NK-92 (cell line): ENCODE data around the gene LRPAP1.
"Not testable (repeated sequence)": the region's sequence is repeated elsewhere in the genome, so short reads cannot be mapped to it uniquely, and the experiment has no call there.

ENCODE experiments used
- DNase-seq: peaks from one replicate; lab custom pipeline; 2025; ENCODE audit not compliant: unreplicated experiment; lab: John Stamatoyannopoulos, UW

LRPAP1 gene

DNA sequence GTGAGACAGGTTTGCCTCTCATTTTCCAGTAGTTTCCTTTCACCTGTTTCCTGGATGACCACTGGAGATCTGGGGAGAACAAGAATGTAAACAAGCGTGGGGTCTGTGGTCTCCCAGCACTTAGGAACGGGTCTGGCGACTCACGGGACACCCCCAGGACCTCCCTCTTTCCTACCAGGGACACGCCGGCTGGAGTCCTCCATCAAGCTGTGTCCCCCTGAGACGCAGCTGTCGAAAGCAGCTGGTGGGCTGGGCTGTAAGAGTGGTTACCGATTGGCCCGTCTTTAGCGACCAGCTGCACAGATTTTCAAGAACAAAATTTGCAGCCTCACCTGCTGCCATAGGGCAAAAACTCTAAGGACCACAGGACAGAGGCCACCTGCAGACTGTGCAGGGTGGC, 11.9 kb downstream of the LRPAP1 start:
- no peak for DNase-seq

DNA sequence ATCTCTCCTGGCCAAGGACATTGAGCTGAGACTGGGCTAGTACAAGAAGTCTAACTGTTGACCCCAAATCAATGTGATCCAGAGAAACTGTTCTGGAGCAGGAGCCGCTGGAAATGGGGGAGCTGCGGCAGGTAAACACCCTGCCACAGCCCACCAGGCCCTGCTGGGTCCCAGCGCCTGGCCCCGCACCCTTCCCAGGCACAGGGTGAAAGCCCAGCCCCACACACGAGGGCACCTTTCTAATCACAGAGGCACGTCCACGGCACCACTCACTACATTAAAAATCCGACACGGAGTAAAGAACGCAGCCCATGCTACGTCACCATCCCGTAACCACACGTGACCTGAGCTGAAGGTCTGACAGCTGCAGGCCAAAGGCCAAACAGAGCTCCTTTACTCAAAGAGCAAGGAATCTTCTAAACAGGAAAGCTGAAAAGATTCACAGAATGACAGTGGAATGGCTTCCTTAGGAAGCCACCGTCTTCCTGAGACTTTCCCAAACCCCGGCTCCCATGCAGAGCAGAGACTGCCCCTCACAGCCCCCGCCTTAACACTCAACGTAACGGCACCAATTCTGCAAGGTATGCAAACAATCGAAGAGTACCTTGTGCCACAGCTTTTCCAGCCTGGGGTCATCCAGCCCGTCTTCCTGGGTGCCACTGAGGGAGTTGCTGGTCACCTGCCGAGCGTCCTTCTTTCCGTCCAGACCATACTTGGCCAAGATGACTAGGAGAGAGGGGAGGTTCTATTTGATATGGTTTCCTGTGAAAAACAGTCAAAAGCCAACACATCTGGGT, 12.6 kb downstream of the LRPAP1 start:
- DNase-seq, result no peak

DNA sequence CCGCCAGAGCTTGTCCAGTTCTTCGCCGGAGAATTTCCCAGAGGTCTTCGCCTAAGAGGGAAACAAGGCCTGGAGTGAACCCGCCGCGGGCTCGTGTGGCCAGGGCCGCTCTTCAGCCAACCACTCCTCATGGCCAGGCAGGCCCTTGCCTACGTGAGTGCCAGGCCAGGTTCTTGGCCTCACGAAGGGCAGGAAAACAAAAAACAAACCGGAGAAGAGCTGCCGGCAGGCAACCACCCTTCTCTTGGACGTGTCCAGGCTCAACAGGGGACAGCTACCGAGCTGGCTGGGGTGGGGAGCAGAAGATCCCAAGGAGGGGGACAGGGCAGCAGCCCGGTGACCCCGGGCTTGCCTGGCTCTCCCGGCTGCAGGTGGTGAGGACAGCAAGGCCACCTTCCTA, 13.3 kb downstream of the LRPAP1 start:
- DNase-seq, result no peak

DNA sequence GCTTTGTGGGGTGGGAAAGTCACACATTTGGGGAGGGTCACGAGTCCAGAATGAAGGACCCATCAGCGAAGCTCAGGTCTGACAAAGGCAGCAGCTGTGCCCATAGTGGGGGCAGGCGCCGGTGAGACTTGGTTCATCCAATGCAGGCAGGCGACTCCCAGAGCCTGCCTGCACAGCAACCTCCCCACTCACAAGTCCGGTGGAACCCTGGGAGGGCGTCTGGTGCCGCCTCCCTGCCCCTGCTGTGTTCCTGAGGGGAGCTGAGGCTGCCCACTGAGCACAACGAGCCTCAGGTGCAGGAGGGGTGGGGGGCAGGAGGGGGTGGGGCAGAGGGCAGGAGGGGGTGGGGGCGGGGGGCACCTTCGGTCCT, 13.7 kb downstream of the LRPAP1 start:
- no peak for DNase-seq

DNA sequence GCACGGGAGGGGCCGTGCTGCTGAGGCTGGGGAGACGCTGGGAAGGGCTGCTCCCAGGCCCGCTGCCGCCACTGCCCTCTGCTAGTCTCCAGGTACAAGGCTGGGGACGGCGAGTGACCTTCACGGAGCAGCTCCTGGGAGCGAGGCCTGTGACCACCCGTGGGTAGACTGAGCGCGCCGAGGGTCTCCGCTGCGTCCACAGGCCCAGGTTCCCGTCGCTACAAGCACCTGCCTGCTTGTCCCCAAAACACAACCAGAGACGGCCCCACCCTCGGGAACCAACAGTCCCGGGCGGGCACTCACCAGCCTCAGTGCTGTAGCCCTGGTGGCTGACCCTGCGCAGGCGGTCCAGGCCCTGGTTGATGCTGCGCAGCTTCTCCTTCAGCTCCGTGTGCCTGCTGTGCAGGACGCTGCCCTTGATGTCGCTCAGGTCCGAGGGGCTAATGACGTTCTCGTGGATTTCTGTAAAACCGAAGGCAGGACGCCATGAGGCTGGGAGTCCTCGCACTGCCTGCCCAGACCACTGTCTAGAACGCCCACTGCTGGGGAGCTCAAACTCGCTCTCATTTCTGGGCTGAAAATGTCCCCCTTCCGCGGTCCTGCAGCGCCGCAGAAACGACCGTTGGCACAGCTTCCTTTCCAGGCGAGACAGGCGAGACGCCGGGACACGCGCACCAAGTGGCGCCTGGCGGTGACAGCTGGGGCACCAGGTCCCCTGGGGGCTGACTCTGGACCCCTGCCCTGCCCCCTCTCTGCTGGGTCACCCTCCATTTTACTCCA, 14.3 kb downstream of the LRPAP1 start:
- DNase-seq, result no peak

DNA sequence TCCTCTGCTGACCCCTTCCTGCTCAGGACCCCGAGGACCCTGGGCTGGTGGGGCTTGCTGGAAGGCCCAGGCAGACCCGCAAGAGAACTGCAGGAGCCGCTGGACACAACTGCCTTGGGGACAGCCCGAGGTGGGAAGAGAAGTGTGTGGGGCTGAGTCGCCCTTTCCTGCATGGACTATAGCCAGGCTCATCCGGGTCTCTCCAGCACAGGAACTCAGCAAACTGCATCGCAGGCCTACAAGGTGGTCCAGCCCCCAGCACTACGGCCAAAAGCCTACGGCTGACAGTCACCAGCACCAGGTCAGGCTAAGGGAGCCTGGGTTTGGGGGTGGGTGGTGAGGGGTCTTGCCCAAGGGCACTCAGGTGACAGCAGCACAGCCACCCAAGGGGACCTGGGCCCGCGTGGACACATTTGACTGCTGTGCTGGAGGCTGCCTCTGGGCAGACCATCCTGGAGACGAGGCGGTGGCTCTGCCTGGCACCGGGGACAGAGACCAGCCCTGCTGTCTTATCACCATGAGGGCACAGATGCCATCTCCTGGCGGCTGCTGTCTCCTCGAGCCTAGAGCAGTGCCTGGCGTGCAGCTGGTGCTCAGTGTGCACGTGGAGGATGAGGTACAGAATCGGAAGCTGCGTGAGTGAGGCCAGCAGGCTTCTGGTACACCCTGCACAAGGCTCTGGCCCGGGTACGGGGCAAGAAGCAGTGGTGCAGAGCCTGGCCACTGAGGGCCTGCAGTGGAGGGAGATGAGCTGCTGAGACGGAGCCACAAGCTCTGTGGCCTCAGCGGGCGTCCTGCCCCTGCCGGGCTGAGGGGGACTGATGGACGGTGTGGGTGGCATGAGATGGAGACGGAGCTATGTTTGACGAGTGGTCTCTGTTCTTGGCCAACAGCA, 15.1 kb downstream of the LRPAP1 start:
- DNase-seq, result no peak

DNA sequence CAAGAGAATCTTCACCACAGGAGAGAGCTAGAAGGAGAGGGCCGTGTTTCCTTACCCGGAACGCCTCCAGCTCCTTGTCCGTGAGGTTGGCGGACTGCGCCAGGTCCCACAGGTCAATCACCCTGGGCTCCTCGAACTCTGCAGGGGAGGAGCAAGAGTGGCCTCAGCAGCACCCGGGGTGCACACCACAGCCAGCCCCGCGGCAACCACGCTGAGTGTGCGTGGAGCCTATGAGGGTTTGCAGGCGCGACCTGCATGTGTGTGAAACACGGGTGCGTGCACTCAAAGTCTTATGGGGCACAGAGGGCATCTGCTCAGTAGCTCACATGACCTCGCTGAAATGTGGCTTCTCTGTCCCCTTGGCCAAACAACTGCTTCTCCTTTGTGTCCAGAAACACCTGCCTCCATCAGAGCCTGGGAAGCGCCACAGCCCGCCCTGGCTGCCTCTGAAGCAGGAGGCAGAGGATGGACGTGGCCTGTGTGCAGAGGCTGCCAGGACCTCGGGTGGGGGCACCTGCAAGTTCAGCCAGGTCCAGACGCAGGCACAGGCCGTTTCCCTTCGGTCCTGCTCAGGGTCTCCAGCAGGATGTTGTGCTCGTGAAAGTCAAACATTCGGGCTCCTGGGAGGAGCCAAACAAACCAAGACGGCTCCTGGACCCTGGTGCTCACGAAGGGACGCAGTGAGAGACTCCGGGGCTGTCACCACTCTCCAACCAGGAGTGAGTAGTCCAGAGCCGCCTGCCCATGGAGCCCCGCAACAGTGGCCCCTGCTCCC, 16.0 kb downstream of the LRPAP1 start:
- no peak for DNase-seq

DNA sequence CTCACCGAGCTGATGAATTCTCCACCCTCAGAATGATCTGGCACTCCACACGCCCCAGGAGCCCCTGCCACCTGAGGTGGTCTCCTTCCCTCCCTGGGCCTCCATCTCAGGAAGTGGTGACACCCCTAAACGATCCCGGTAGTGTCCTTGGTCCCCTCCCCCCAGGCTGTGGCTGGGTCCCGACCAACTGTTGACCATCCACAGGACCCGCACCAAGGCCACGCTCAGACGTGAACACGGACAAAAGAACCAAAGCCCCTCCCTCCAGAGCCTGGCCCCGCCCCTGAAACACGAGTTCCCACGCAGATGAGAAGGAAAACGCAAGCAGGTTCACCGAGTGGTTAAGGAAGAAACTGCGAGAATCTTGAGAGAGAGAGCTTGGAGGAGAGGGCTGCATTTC, 16.6 kb downstream of the LRPAP1 start:
- DNase-seq, result no peak

DNA sequence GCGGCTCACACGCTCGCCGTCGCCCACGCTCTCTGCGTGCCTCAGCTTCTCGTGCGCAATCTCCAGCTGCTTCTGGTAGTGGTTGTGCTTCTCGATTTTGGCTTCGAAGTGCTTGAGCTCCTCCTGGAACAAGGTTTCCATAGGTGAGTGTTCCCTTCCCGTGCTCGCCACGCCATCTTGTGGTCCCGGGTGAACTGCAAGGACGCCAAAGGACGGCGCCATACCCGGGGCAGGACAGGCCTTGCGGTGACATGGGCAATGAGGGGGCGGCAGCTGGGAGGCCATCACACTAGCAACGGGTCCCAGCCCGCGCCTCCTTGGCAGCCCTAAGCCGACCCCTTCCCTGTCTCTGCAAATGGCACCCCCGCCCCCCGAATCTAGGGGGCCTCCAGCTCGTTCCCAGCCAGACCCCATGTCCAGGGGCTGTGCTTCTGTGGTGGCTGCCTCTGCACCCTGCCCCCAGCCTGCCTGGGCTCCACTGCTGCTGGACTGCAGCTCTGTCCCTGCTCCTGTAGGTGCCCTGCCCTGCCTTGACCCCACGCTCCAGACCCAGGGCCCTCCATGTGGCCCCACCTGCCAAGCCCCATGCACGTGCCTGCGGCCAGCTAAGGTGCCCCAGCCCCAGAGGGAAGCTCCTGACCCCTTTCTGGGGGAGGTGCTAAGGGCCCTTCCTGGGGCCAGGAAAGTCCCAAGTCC, 17.3 kb downstream of the LRPAP1 start:
- DNase-seq, result no peak

DNA sequence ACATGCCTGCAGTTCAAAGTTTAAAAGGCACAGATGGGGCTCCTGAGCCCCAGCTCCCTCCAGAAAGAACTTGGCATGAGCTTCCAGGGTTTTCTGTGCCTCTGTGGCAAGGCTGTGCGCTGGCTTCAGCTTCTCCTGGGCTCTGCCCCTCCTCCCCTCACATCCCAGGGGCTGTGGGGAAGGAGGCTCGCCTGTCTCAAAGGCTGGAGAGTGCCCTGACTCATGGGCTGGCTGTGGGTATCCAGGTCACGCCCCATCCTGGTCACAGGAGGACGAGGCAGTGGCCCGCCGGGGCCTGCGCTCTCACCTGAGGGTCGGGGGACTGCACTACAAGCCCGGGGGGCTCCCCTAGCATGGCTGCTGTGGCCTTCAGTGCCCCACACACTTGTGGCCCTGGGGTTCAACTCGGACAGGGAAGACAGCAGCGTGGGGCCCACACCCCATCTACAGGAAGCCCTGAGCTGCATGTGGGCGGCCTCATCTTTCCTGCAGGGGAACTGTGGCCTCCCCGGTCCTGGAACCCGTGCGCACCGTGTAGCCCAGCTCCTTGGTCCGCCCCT, 17.9 kb downstream of the LRPAP1 start:
- DNase-seq, result no peak

DNA sequence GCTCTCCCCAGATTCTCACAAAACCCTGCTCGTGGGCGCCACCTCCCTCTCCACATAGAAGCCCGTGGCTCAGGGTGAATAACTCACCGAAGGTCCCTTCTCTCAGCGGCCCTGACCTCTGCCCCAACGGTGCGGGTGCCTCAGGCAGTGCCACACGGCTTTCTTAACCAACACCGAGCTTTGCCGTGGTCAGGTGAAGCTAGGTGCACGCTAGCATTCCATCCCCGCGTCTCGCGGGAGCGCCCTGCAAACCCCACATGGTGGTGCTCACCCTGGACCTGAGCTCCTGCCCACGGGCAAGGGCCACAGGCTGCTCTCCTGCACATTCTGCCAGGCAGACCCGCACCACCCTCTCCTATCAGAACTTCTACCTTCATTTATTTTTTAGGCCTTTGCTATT, 18.4 kb downstream of the LRPAP1 start:
- no peak for DNase-seq

DNA sequence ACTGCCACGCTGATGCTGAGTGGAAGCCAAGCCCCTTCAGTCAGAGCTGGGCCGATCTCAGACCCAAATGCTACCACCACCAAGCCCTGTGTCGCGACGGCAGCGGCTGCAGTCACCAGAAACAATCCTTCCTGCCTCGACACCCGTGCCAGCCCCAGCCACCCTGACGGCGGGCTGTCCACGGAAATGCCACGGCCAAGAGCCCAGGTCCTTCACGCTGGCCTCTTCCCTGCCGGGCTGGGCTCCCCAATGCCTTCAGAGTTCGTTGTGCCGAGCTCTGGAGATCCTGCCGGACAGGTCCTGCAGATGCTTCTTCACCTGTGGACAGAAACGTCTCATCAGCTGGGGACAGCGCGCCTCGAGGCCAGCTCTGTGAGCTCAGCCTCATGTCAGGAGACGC, 19.5 kb downstream of the LRPAP1 start:
- no peak for DNase-seq

DNA sequence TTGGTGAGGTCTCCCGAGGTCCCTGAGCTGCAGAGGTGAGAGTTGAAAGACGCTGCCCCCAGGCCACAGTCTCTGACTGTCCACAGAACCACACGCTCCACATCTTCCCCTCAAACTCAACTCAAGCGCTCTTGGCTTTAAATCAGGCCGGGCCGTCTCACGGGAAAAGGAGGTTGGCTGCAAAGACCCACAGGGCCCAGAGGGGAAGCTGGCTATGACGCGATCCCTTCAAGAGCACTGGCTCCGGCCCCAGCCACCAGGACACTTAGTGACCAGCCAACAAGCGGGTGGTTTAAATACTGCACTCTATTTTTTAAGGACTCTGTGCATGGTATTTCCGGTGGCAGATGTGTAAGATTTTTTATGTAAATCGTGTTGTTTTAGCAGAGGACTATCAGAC, 19.9 kb downstream of the LRPAP1 start:
- no peak for DNase-seq

DNA sequence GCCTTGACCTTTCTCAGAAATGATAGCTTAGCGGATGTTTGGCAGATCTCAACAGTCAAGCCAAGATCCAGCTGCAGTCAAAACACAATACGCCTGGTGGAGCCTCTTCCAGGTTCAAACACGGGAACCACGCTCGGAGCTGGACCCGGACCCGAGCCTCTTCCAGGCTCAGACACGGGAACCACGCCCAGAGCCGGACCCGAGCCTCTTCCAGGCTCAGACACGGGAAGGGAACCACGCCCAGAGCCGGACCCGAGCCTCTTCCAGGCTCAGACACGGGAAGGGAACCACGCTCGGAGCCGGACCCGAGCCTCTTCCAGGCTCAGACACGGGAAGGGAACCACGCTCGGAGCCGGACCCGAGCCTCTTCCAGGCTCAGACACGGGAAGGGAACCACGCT, 20.6 kb downstream of the LRPAP1 start:
- DNase-seq, result not testable (repeated sequence)

DNA sequence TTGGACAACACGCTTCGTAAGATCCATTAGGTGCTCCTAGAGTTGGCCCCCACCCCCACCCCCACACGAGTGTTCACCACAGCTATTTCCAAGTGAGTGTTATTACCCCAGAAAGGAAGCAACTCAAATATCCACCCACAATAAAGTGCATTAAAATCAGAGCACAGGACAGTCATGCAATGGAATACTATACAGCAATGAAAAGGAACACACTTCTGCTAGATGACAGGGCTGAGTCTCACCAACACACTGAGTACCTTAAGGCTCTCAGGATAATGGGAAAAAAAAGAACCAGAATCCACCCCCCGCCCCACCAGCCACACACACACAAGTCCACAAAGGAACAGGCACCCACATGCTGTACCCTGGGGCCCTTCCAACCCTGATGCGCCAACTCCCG, 21.0 kb downstream of the LRPAP1 start:
- DNase-seq, result no peak

DNA sequence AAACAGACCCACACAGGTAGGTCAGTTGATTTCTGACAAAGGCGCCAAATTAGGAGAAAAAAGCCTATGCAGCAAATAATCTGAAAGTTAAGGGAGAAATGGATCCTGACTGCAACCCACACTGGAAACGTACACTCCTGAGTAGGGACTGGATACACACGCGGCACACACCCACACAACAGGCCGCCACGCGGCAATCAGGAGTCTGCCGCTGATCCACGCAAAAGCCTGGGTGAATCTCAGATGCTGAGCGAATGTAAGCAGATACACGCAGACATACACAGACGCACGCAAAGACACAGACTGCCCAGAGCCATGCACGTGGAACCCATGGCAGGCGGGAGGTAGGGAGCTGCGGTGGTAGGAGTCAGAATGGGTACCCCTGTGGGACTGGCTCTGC, 21.7 kb downstream of the LRPAP1 start:
- DNase-seq, result no peak

DNA sequence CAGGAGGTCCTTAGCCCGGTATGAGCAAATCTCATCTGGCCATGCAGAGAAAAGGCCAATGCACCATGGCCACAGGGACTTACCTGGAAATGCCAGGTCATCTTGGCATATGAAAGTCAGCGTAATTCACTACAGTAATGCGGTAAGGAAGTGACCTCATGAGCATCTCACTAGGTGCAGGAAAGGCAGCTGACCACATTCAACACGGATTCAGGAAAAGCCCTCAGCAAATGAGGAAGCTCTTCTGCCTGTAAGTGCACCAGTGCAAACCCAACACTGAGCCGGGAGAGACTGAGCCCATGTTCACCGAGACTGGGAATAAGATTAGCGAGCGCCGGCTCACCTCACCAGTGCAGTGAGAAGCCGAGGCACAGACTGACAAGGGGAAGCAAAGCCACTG, 23.7 kb downstream of the LRPAP1 start:
- no peak for DNase-seq

DNA sequence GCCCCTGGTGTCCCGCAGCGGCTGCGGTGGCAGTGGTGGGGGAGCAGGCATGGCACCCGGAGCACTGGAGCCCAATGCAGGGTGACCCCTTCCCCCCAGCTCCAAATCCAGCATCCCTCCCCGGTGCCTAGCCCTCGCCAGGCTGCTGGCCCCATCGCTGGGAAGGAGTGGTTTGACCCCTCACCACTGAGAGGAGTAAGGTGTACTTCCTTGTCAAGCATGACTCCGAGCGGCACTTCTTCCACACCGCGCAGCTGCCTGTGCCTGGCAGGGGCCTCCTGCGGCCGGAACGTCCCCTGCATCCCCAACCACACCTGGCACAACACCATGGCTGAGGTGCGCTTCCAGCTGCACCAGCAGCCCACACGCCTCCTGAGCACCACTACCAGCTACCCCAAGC, 27.0 kb downstream of the LRPAP1 start:
- no peak for DNase-seq

DNA sequence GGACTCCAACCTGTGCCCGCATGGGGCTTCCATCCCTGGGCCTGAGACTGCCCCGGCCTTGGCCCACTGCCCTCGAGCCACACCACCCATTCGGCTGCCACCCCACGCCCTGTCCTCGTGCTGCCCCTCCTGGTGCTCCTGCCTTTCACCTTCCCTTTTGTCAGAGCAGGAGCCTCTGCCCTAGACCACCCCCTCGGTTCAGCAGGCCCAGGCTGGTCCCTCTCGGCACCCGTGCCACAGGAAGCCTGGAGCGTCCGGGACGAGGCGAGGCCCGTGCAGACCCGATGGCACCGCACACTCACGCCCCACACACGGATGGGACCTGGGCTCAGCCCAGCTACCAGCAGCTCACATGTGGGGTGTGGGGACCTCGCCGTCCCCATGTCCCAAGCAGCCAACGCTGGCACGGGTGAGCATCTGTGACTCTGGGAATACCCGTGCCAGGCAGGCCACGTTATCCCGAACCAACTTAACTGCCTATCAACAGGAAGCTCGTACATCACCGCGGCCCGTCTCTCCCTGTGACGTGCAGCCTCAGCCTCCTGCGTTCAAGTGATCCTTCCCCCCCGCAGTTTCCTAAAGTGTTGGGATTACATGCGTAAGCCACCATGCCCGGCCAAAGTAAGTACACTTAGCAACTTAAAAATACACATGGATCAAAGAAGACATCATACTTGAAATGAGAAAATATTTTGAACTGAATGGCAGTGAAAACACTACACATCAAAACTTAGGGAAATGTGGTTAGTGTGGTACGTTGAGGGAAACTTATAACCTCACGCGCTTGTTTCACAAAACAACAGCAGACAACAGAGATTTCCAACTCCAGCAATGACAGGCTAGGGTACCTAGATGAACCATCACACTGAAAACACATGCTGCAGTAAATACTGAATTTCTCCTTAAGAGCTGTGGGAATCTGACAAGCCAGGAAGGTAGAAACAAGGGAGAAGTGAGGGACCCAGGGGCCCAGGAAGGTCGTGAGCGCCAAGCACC, 29.0 kb downstream of the LRPAP1 start:
- DNase-seq, result no peak
